T-helper 1 cell treated with Interleukin-12 subunit alpha and Interleukin-12 subunit beta and Interleukin-4 antibody, amounts not matched to agents 30 ng/mL and 1 ng/mL, for 36 hours (primary cell): ENCODE data around the gene TEAD1. TPM values are rescaled to one million over a fixed set of nuclear protein-coding genes. Genes with fewer than 3 reads are reported as not detected.

Experiments
- intact Hi-C: fragments of 100-400 bp; cut with micrococcal nuclease; formaldehyde crosslinking; loops from one replicate; pipeline ENCODE4 v1.15.1; 2024
- total RNA-seq: library from RNA; stranded (reverse); gene quantifications from 2 replicates; pipeline ENCODE4 v1.2.3, GENCODE V29; 2022

TEAD1 gene
- total RNA-seq, 1 donor from 2014 or later, result 0.25 TPM

DNA sequence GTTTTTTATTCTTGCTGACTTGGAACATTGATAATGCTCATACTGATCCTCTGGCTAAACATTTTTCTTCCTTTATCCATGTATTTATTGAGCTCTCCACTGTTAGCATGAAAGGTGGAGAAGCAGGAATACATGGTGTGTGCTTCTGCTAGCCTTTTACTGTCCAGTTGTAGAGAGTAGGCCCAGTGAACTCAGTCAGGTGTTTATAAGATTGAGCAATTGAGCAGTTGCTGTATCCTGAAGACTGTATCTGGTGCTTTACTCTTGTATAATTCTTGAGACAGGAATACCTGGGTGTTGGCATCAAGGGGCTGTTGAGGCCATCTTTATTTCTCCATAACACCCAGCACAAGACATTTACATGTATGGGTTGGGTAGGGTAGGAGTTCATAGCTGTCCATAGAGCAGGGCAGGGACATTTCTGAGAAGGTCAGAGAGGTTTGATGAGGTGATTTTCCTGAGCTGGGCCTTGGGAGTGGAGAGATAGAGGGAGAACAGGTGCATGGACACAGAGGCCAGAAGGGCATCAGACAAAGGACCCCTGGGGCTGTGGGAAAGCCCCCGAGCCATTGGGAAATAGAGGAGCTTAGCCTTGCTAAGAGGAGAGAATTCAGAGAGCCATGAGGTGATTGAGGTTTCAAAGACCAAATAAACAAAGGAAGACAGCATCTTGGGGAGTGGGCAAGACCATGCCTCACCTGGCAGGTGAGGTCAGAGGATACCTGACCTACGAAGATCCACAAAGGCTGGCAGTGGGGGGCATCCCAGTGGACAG lies 155.5 kb downstream of the TEAD1 start:
- intact Hi-C loops, result no loop called here

DNA sequence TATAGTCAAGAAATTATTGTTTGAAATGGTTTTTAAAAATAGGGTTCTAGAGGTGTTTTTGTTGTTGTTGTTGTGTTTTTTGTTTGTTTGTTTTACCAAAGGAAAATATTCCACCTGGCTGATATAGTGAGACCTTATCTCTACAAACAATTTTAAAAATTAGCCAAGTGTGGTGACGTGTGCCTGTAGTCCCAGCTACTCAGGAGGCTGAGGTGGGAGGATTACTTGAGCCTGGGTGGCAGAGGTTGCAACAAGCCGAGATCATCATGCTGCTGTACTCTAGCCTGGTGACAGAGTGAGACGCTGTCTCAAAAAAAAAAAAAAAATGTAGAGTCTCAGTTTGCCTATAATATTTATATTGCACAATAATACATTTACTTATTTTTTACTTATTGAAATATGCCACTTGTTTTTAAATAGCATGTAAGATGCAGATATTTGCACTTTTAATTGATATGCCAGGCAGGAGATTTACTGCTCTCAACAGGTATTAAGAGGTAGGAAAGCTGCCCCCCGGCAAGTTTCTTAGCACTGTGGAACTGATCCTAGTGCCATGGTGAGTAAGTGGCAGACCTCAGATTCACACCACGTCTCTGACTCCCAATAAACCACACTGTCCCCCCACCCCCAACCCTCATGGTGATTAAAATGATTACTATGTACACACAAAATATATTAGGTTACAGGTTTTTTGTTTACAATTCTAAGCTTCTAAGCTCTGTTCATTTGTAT lies 157.4 kb downstream of the TEAD1 start:
- intact Hi-C loops, result no loop called here

DNA sequence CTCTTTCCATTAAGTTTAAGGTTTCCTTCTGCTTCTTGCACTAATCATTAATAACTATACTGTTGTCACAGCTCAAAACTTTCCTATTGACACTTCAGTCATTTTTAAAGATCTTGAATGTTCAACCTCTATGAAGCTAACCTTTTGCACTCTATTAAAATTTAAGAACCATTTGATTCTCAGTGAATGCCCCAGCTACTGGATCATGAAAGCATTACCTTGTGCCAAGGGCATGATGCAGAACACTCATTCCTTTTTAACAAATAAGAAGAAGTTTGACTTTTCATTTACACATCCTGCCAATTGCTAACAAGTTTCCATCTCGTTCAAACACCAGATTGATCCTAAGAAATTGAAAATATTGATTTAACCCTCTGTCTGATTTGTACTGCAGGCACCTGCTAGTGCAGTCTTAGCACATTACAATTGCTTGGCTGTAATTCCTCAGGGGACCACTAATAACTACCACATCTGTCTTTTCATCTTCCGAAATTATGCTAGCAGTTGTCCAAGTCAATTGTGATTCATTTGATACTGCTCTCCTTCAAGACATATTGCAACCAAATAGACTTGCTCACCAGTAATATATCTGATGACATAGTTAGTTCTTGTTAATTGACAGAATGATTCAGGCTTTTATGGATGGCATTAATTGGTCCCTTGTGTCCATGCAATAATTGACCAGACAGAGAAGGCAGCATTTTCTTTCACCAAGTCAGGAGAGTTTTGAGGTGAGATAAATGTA lies 158.4 kb downstream of the TEAD1 start:
- intact Hi-C loops, result no loop called here

DNA sequence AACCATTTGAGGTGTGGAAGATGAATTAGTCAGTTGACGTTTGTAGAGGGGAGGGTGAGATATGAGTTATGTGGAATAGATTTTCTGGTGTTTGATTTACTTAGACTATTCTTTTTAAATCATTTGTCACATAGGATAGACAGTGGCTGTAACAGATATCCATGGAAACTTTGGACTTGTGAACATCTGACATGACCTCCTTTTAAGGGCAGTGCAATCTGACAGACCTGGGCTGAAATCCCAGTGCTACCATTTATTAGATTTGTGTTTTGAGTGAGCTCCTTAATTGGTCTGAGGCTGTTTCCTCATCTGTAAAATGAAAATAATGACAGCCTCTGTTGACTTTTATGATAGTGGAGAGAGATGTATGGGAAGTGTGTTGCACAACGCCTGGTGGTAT lies 159.9 kb downstream of the TEAD1 start:
- intact Hi-C loops, result no loop called here

DNA sequence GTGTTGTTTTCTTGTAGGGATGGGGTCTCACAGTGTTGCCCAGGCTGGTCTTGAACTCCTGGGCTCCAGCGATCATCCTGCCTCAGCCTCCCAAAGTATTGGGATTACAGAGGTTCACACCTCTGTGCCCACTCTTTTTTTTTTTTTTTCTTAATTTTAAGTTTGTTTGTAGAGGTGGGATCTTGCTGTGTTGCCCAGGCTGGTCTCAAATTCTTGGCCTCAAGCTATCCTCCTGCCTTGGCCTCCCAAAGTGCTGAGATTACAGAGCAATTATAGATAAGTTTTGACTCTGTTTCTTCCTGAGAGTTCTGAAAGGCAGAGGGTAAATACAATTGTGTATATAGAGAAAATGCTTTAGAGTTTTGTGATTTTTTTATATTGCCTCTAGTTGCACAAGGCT lies 160.4 kb downstream of the TEAD1 start:
- intact Hi-C loops, result no loop called here

DNA sequence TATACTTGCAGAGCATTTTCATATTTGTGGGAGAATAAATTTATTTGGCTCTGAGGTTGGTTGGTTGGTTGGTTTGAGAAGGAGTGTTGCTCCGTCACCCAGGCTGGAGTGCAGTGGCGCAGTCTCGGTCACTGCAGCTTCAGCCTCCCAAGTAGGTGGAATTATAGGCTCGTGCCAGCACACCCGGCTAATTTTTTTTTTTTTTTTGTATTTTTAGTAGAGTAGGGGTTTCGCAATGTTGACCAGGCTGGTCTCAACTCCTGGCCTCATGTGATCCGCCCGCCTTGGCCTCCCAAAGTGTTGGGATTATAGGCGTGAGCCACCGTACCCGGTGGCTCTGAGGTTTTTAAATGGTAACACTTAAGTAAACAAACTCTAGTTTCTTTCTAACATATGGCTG lies 161.1 kb downstream of the TEAD1 start:
- intact Hi-C loops, result no loop called here

DNA sequence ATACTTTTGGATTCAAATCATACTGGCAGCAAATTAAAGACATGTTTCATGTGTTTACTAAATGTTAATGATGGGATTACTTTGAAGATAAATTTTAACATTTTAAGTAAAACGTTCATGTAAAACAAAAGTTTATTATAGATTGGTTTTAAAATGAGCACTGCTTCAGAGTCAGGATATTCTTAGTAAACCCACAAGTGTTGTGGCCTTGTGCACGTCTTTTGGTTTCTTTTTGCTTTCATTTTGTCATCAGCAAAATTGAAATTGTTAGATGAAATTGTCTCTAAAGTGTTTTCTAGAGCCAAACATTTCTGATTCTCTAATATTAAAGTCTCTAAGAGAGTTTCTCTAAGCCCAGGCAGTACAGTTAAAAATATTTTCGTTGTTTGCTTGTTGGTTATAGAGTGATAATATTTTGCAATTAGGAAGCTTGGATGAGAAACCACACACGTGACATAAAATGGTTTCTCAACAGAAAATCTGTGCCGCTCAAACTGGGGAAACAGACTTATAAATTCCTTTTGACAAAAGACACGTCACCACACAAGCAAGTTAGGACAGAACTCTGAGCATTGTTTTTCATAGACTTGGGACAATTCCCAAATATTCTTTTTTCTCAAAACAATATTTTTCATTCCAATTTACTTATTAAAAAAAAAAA lies 164.4 kb downstream of the TEAD1 start:
- intact Hi-C loops, result no loop called here

DNA sequence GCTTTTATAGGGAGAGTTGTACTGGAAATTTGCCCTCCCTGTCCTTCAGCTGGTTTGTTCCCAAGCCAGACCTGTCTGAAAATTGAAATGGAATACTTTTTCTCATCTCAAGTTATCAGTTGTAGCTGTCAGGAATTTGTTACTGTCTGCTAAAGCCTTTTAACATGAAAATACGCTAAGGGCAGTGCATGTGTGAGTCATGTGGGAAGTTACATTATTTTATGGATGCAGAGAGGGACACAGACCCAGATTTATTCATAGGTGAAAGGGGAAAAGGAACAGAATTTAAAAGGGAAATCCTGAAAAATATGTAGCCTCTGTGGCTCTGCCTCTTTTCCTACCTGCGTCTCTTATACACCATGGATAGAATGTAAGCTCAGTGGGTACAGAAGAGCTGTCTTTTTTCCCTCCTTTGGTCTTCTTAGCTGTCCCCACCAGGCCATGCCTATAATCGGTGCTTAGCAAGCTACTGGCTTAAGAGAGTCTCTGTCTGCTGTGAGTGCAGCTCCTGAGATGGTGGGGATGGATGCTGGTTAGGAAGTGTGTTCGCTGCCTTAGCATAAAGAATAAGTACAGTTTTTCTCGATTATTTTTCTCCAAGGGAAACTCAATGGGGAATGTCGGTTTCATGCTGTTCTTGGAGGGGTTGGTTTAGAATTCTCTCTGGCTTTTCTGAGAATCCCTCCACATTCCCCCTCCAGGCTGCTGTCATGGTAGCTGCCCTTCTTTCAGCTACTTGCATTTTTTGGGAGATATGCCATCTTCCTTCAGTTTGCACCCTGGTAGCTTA lies 166.8 kb downstream of the TEAD1 start:
- intact Hi-C loops, result no loop called here

DNA sequence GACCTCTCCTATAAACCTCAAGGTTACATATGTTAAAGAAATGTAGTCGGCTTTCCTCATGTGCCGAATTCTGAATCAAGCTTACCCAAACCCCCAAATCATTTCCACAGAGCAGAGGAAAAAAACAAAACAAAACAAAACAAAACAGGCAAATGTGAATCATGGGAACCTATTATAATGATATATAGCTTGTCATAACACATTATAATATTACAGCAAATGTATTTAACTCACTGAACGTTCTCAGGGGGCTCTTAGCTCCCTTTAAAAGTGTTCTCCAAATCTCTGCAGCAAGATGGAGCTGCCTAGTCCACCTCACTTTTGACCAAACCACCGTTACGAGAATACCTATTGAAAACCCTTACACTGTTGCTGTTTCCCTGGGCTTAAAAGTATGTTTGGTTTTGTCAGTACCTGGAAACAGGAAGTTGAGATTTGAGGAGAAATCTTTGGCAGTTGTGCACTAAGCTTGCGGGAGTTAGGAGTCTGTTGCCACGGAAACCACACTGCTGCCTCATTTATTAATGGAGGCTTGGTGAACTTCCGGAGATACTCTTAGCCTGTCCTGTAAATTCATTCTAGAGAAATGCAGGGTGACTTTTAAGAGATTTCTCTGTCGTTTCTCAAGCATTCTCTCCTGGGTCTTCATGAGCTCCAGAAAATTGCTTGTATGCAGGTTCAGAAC lies 167.9 kb downstream of the TEAD1 start:
- intact Hi-C loops, result no loop called here

DNA sequence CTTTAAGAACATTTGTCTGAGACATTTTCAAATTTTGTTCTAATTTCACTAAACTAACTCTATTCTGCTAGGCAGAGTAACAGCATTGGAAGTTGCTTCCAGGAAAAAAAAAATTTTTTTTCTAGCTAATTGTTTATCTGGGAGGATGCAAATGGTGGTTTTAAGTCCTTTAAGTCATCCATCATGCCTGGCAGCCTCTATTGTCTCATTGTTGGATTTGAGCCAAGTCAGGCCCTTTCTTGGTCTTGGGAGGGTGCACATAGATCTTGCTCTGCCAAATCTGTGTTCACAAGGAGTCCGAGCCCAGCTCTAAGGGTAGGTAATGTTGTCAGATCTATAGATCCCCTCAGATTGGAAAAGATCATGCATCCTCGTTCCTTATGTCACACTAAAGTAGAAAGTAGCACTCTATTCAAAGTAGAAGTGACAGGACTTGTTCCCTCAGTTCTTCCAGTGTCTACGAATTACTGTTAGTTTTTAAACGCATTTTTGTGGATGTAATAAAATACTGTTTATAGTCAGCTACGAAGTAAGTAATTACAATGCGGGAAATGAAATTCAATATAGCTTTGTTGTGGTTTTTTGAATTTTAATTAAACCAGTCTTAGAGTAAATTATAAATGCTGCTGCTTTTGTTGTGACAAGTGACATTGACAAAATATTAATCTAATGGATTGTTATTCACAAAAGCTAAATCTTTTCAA lies 168.9 kb downstream of the TEAD1 start:
- intact Hi-C loops, result no loop called here

DNA sequence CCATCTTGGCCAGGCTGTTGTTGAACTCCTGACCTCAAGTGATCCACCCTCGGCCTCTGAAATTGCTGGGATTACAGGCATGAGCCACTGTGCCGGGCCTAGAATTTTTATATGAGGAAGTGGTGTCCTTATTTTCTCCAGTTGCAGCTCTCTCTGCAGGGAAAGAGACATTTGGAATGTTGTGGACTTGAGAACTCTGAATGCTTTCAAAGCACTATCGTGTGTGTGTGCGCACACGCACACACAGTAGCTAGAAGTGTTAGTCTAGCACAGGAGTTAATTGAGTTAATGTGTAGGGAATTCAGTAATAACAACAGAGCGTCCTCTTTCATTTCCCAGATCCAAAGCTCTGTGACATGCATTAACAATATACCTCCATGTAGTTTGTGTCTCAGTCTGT lies 170.9 kb downstream of the TEAD1 start:
- intact Hi-C loops, result no loop called here

DNA sequence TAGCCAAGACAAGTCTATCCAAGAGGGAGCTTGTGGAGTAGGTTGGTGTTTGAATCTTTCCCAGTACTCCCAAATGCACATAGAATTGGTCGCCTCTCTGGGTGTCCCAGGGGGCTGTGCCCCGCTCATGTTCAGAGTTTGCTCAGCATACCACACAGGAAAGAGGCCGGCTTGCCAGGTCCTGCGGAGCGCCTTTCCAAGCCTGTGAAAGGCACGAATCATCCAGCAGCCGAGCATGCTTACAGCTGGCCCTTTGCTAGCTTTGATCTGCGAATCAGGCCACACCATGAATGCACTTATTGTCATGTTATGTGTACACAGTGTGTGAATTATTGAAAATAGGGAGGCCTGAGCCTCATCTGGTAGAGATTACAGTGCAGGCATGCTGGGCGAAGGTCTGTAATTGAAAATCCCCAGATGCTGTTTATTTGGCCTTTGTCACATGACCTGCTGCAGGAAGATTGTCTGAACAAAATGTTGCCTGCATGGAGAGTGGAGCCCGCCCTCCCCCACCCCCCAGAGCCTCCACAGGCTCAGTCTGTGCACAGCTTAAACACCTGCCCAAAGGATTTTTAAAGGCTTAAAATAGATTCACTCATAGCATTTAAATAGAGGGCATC lies 171.6 kb downstream of the TEAD1 start:
- intact Hi-C loops, result no loop called here

DNA sequence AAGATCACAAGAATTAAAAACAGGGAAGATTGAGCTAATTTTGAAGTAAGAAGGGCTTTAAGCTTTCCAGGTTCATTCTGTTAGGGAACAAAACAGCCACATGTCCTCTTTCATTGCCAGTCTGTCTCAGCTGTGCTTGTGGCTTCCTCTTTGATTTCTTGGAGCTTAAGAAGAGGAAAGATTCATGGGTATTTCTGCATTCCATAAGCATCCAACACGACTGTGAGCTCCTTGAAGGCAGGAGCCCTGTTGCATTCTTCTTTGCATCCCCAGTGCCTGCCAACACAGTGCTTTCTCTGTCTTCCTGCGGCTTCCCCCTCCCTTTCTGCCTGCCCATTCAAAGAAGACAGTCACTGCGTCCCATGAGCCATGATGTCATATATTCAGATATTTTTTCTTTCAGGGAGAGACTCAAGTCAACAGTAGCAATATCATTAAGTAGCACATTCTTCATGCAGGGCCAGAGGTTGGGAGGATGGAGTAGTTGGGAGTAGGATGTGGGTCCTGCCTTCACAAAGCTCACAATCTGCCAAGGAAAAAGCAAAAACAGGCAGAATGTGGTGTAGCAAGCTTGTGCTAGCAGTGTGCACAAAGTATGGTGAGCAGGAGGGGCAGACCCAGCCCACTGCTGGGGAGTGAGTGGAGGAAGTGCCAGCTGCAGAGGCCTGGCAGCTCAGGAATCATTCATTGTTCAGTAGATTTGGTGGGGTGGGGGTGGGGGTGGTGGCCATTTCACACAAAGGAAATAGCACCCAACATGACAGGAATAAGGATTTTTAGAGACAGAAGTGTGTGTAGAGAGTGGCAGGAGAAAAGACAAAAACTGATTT lies 172.8 kb downstream of the TEAD1 start:
- intact Hi-C loops, result no loop called here

DNA sequence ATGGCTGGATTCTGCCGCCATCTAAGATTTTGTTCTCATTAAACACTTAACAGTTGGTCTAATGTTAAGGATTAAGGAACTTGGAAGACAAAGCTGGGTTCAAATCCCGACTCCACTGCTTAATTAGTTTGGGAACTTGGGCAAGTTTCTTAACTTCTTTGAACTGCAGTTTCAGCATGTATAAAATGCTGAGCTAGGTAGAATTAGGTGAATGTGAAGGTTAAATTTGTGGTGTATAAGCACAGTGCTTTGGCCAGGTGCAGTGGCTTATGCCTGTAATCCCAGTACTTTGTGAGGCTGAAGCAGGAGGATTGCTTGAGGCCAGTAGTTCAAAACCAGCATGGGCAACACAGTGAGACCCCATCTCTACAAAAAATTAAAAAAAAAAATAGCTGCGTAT lies 174.2 kb downstream of the TEAD1 start:
- intact Hi-C loops, result no loop called here

DNA sequence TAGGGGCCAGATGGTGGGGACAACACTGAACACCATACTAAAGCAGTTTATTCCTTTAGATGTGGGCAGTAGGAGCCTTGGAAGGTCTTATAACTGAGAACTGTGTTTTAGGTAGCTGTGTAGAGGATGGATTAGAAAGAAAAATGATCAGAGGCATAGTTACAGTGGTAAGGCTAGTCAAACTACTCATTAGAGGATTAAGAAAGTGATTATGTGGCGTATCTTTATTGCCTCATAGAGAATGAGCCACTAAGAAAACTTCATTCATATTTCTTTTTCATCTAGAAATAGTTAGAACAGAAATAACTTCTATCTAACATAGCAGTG lies 179.1 kb downstream of the TEAD1 start:
- intact Hi-C loops, result no loop called here

DNA sequence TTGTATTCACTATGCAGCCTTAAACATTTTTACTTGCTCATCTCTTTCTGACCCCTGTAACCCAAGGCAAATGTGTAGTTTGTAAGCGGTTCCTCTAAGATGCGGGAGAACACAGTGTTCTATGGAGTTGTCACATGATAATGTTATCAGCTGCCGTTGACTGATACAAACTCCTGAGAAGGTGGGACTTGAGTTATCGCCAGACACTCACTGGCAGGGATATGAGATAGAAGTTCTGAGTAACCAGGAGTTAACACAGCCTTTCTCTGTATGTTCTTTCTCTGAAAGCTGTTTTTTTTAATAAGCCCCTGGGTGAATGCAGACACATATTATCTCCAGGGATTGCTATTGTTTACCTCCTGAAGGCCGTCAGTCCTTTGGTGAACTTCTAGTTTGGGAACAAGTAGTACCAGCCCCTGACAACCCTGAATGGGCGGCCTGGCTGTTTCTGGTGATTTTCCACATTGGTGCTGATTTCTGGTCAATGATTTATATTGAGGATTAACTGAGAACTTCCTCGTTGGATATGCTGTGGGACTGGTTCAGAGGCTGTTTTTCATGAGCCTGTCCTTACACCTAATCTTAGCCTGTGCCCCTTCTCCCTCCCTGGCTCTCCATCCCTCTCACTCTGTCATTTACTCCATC lies 179.6 kb downstream of the TEAD1 start:
- intact Hi-C loops, result no loop called here

DNA sequence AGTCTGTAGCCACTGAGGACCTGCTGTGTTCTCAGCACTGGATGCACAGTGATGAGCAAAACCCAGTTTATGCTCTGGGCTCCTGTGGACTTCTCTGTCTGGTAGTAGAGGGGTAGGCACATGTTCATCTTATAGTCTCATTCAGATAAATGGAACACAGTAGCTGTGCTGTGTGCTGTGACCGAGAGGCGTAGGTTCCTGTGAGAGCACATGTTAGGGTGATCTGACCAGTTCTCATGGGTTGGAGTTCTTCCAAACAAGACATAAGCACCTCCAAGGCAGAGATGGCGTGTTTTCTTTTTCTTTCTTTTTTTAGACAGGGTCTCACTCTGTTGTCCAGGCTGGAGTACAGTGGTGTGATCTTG lies 180.1 kb downstream of the TEAD1 start:
- intact Hi-C loops, result no loop called here

DNA sequence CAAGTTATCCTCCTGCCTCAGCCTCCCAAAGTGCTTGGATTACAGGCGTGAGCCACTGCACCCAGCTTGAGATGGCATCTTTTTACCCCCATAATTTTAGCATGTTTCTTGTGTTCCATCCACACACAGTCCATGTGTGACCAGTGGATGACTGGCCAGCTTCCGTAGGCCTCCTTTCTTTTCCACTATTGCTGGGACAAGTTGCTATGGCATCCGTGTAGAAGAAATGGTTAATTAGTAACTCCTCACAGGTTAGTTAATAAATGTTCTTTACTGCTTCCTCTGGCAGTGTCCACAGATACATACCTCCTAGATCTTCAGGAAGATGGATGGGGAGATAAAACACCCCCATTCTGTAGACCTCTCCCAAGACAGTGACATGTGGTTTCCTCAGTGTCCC lies 180.6 kb downstream of the TEAD1 start:
- intact Hi-C loops, result no loop called here
